ENCODE measurements around the gene CDC42SE1.
A peak's percentile ranks its signal among the peaks of the same experiment; 100 is the strongest.

Gene CDC42SE1

DNA sequence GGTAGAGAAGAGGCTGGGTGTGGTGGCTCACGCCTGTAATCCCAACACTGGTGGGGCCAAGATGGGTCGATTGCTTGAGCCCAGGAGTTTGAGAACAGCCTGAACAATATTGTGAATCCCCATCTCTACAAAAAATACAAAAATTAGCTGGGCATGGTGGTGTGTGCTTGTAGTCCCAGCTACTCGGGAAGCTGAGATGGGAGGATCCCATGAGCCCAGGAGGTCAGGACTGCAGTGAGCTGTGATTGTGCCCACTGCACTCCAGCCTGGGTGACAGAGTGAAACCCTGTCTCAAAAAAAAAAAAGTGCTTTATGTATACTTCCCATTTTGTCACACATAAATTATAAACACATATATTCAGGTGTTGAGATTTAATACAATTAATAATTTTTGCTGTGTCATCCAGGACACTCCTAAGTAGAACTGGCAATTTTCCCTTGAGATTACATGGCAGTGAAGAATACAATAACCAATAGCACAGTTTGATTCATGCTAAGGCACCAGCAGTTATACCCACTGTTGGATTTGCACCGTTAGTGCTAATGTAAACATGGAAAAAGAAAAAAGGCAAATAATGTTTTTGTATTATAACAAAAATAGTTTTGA, 26.6 kb upstream of the CDC42SE1 start:
- TF ChIP-seq, protein P1, sequence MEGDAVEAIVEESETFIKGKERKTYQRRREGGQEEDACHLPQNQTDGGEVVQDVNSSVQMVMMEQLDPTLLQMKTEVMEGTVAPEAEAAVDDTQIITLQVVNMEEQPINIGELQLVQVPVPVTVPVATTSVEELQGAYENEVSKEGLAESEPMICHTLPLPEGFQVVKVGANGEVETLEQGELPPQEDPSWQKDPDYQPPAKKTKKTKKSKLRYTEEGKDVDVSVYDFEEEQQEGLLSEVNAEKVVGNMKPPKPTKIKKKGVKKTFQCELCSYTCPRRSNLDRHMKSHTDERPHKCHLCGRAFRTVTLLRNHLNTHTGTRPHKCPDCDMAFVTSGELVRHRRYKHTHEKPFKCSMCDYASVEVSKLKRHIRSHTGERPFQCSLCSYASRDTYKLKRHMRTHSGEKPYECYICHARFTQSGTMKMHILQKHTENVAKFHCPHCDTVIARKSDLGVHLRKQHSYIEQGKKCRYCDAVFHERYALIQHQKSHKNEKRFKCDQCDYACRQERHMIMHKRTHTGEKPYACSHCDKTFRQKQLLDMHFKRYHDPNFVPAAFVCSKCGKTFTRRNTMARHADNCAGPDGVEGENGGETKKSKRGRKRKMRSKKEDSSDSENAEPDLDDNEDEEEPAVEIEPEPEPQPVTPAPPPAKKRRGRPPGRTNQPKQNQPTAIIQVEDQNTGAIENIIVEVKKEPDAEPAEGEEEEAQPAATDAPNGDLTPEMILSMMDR (IDR thresholded peaks at IDR 0.05; ENCODE audit: control extremely low read depth, extremely low read depth, low read depth, missing control alignments) = no peak
- ChIA-PET CTCF (interaction anchor here (1.1 to 4.5 kb wide), 7 partner anchors 11 to 71 kb away, joined by 3 to 31 read pairs (median 4); partner anchors contain the start of genes CDC42SE1 and TNFAIP8L2), POLR2A (no interaction called here)
- DNase-seq (ENCODE audit: extremely low spot score) = no peak

- DNase-seq (ENCODE audit: extremely low spot score) = no peak
- CTCF ChIA-PET = interaction anchor here (1.0 to 4.1 kb wide), 16 partner anchors 9 to 209 kb away, joined by 3 to 52 read pairs (median 5); partner anchors contain the start of genes C1orf56, CDC42SE1, MINDY1 and MLLT11
- TF ChIP-seq, protein P1 (IDR thresholded peaks at IDR 0.05; ENCODE audit: control extremely low read depth, extremely low read depth, low read depth, missing control alignments) = no peak
- POLR2A ChIA-PET = interaction anchor here (1.2 kb wide), 1 partner anchor 25 kb away, joined by 3 read pairs; no protein-coding TSS in a partner anchor
Observed at GRCh38 chr1:151072224-151072623, 12.8 kb upstream of the CDC42SE1 start.

DNA sequence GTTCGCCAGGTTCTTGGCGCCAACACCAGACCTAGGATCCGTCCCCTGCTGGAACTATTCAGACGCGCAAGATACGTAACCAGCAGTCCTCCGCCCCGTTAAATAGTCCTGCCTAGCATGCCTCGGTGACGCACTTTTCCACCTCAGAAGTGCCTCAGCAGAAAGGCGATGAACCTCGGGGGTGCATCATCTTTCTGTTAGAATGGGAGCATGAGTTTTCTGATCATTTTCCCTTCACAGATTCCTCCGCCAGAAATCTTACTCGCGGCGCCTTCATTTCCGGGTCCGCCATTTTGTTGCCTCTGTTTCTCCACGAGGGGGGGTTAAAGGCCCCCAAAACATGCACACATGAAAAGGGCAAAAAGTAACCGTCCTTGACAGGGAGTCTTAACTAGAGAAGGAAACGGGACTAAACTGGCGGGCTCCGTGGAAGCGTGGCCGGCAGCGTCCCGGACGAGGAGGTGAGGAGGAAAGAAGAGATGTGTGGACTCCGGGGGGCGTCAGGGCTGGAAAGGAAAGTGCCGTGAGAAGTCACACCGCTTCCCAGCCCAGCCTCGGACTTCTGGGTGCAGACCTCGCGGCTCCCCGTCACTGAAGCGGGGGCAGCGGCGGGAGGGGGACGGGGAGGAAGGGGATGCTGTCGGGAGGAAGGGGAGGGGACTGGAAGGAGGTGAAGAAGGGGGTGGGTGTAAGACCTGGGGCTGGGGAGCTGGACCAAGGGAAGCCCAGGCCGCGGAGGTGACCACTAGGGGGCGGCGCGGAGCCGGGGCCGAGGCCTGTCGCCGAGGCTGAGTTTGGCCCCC, 11.3 kb upstream of the CDC42SE1 start, which contains the start of gene GABPB2:
TSS of gene GABPB2 (plus strand) at position 288 of the 803 bp plus-strand sequence. CDS start 17,429 bp downstream, outside the sequence.
- POLR2A ChIA-PET = interaction anchor here (0.7 to 1.3 kb wide), 2 partner anchors 13 to 26 kb away, joined by 3 to 4 read pairs; no protein-coding TSS in a partner anchor
- peak; percentile 92 for DNase-seq (ENCODE audit: extremely low spot score)
- TF ChIP-seq, protein P1 (IDR thresholded peaks at IDR 0.05; ENCODE audit: control extremely low read depth, extremely low read depth, low read depth, missing control alignments) = peak; percentile 87
- CTCF ChIA-PET = interaction anchor here (0.6 to 4.1 kb wide), 25 partner anchors 11 to 693 kb away, joined by 3 to 52 read pairs (median 3); partner anchors contain the start of genes C1orf56, CDC42SE1, MINDY1 and MLLT11

GRCh38 chr1:151069103-151069486, 9.7 kb upstream of the CDC42SE1 start:
- DNase-seq (ENCODE audit: extremely low spot score) = no peak
- POLR2A ChIA-PET = no interaction called here
- TF ChIP-seq, protein P1 (IDR thresholded peaks at IDR 0.05; ENCODE audit: control extremely low read depth, extremely low read depth, low read depth, missing control alignments) = no peak
- CTCF ChIA-PET = interaction anchor here (1.1 kb wide), 1 partner anchor 28 kb away, joined by 3 read pairs; no protein-coding TSS in a partner anchor

GRCh38 chr1:151067185-151067584, 7.8 kb upstream of the CDC42SE1 start:
- TF ChIP-seq, protein P1 (IDR thresholded peaks at IDR 0.05; ENCODE audit: control extremely low read depth, extremely low read depth, low read depth, missing control alignments) = no peak
- ChIA-PET CTCF (interaction anchor here (0.8 to 0.9 kb wide), 2 partner anchors 14 to 33 kb away, joined by 3 read pairs; no protein-coding TSS in a partner anchor), POLR2A (interaction anchor here (0.5 kb wide), 1 partner anchor 36 kb away, joined by 5 read pairs; no protein-coding TSS in a partner anchor)
- no peak for DNase-seq (ENCODE audit: extremely low spot score)

DNA sequence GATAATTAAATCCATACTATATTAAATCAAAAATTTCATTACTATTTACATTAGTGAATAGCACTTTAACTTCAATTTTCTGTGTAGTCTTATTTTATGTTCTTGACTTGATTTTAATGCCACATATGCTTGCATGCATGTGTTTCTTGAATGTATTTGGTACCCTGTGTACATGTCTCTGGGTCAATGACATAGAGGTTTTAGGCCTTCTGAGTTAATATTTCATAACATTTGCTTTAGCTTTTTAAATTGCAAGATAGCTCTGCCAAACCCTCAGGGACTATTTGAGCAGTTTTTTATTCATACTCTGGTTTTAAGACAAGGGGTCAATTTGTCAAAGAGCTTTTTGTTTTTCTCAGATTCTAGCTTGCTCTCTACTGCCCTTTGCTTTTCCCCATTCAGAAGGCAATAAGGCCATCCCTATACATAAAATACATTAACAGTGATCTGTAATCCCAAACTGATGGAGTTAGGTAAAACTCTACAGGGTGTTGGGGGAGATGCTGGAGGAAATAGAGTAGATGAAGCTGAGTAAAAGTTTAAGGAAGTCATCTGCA, 5.7 kb upstream of the CDC42SE1 start:
- CTCF ChIA-PET = interaction anchor here (1.0 to 1.6 kb wide), 6 partner anchors 15 to 41 kb away, joined by 3 to 6 read pairs (median 4); partner anchors contain the start of gene C1orf56
- TF ChIP-seq, protein P1 (IDR thresholded peaks at IDR 0.05; ENCODE audit: control extremely low read depth, extremely low read depth, low read depth, missing control alignments) = no peak
- POLR2A ChIA-PET = no interaction called here
- no peak for DNase-seq (ENCODE audit: extremely low spot score)

Measured in GM10248 (cell line).